ENCODE data around the gene SLC4A2. TPM values are rescaled to one million over a fixed set of nuclear protein-coding genes. Genes with fewer than 3 reads are reported as not detected.

The SLC4A2 gene
- total RNA-seq, 6 experiments from 2014 or later = 74.0 to 140 (median 106) TPM

GRCh38 chr7:151033864-151034249, 25.5 kb upstream of the SLC4A2 start:
- Histone ChIP-seq H3K27ac (no peak overlapping the region), H3K36me3 (peaks cover 0 to 7% (median 3%) of the 10 kb centered on the region in 4 donors), H3K4me1 (peaks cover 0 to 2% (median 0%) of the 10 kb centered on the region in 4 donors), H3K27me3 (no peaks in the 10 kb centered on the region), H3K4me3 (no peak overlapping the region), H3K9me3 (no peaks in the 10 kb centered on the region)
- WGBS (ENCODE audit: insufficient coverage, low coverage, low lambda C conversion rate, missing lambda C conversion rate) = 100% methylated on average over 1 of the region's 5 CpGs
- DNase-seq (no peak), ATAC-seq (no peak)
- TF ChIP-seq POLR2A (IDR thresholded peaks at IDR 0.05) (no peak), CTCF (IDR thresholded peaks at IDR 0.05) (no peak)
- intact Hi-C loops (cut with DNase I) = loop anchor here in 1 of 2 donors (5.0 kb wide), 1 partner anchor 78 kb away; no protein-coding TSS in a partner anchor

GRCh38 chr7:151034312-151035025, 24.9 kb upstream of the SLC4A2 start:
- intact Hi-C loops (cut with DNase I) = loop anchor here in 1 of 2 donors (5.0 kb wide), 1 partner anchor 78 kb away; no protein-coding TSS in a partner anchor
- Histone ChIP-seq H3K4me3 (no peak overlapping the region), H3K9me3 (no peaks in the 10 kb centered on the region), H3K27me3 (no peaks in the 10 kb centered on the region), H3K27ac (no peak overlapping the region), H3K4me1 (peaks cover 0 to 5% (median 0%) of the 10 kb centered on the region in 4 donors), H3K36me3 (peaks cover 0 to 7% (median 3%) of the 10 kb centered on the region in 4 donors)
- WGBS (ENCODE audit: insufficient coverage, low coverage, low lambda C conversion rate, missing lambda C conversion rate) = 100% methylated on average over 1 of the region's 21 CpGs
- ATAC-seq (no peak), DNase-seq (no peak)
- TF ChIP-seq CTCF (IDR thresholded peaks at IDR 0.05) (no peak), POLR2A (IDR thresholded peaks at IDR 0.05) (no peak)

DNA sequence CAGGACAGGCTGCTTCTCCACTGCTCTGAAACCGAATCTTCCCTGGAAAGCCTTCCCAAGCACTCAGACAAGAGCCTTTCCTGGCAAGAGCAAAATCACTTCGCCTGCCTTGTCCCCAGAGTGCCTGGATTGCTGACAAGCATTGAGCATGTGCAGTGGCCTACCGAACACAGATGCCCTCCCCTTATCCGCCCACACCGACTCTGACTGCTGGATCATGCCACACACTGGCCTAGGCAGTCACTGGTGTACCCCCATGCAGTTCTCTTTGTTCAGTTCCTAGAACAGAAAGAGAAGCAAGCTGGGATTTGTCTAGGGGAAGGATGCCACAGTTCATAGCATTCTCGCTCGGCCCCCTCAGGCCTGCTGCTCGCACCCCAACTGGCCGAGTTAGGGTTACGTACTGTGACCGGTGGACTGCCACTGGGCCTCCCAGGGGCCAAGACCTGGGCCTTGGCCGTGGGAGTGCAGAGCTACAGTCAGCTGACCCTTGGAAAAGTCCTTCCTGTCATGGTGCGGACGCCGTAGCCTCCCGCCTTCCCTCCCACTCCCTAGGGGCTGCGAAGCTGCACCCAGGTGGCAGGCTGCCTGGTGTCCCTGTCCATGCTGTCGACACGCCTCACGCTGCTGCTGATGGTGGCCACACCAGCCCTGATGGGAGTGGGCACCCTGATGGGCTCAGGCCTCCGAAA, 24.2 kb upstream of the SLC4A2 start:
- DNase-seq (no peak), ATAC-seq (no peak)
- no peak for TF ChIP-seq CTCF (IDR thresholded peaks at IDR 0.05)
- TF ChIP-seq POLR2A (IDR thresholded peaks at IDR 0.05) = no peak
- Histone ChIP-seq H3K9me3 (no peaks in the 10 kb centered on the region), H3K4me1 (peaks cover 0 to 5% (median 0%) of the 10 kb centered on the region in 4 donors), H3K27me3 (no peaks in the 10 kb centered on the region), H3K4me3 (no peak overlapping the region), H3K27ac (no peak overlapping the region), H3K36me3 (peaks cover 0 to 7% (median 3%) of the 10 kb centered on the region in 4 donors)
- intact Hi-C loops (cut with DNase I) = no loop called here
- WGBS (ENCODE audit: insufficient coverage, low coverage, low lambda C conversion rate, missing lambda C conversion rate) = no CpG with 5 or more reads among the region's 21 CpGs

DNA sequence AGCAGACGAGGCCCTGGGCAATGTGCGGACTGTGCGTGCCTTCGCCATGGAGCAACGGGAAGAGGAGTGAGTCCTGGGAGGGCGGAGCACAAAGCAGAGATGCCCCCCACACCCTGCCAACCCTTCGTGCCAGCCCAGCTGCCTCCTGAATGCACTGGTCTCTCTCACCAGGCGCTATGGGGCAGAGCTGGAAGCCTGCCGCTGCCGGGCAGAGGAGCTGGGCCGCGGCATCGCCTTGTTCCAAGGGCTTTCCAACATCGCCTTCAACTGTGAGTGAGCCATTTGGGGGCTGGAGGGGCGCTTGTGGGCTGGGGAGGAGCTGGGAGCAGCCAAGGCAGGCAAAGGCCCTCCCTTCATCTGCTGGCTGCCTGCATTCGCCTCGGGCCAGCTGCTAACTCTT, 23.5 kb upstream of the SLC4A2 start:
- Histone ChIP-seq H3K4me3 (no peak overlapping the region), H3K27me3 (no peaks in the 10 kb centered on the region), H3K4me1 (peaks cover 0 to 5% (median 0%) of the 10 kb centered on the region in 4 donors), H3K9me3 (no peaks in the 10 kb centered on the region), H3K36me3 (peaks cover 0 to 7% (median 3%) of the 10 kb centered on the region in 4 donors), H3K27ac (no peak overlapping the region)
- intact Hi-C loops (cut with DNase I) = no loop called here
- TF ChIP-seq POLR2A (IDR thresholded peaks at IDR 0.05) (no peak), CTCF (IDR thresholded peaks at IDR 0.05) (no peak)
- no peak for ATAC-seq
- 60% methylated on average over 1 of the region's 17 CpGs for WGBS (ENCODE audit: insufficient coverage, low coverage, low lambda C conversion rate, missing lambda C conversion rate)
- DNase-seq = no peak

Measured in right lobe of liver (tissue), 6 donors.